Stimulated activated CD4-positive, alpha-beta T cell treated with anti-CD3 and anti-CD28 coated beads, Interleukin-12 subunit alpha, Interleukin-12 subunit beta, amount 100 ng/mL, for 4 hours (primary cell): ENCODE data around the gene ATXN1.
A peak's percentile ranks its signal among the peaks of the same experiment; 100 is the strongest.
"Not testable (repeated sequence)": the region's sequence is repeated elsewhere in the genome, so short reads cannot be mapped to it uniquely, and the experiment has no call there.

Experiments
- DNase-seq: peaks from one replicate; pipeline ENCODE4 v3.0.0-alpha.2; 2020

Gene ATXN1

GRCh38 chr6:16760516-16761470 is at the start of gene ATXN1:
Gene ATXN1 (minus strand): TSS chr6:16761460.
- peak; percentile 36 for DNase-seq

GRCh38 chr6:16810411-16810810 is 49.2 kb upstream of the ATXN1 start:
- no peak for DNase-seq

GRCh38 chr6:16809753-16810358 is 48.6 kb upstream of the ATXN1 start:
- DNase-seq: no peak

- DNase-seq: no peak
These were observed 46.7 kb upstream of the ATXN1 start for GRCh38 chr6:16807956-16808355.

GRCh38 chr6:16806363-16806762 is 45.1 kb upstream of the ATXN1 start:
- DNase-seq: no peak

GRCh38 chr6:16805243-16805950 is 44.1 kb upstream of the ATXN1 start:
- no peak for DNase-seq

- no peak for DNase-seq
These were observed 43.4 kb upstream of the ATXN1 start for GRCh38 chr6:16804546-16805242.

- no peak for DNase-seq
These were observed 42.3 kb upstream of the ATXN1 start for GRCh38 chr6:16803294-16804200.

- no peak for DNase-seq
These were observed 40.8 kb upstream of the ATXN1 start for GRCh38 chr6:16802071-16802470.

- DNase-seq: no peak
These were observed 39.7 kb upstream of the ATXN1 start for GRCh38 chr6:16800942-16801341.

GRCh38 chr6:16800341-16800740 is 39.1 kb upstream of the ATXN1 start:
- DNase-seq: no peak

- DNase-seq: no peak
These were observed 38.3 kb upstream of the ATXN1 start for GRCh38 chr6:16799279-16800193.

GRCh38 chr6:16793828-16794412 is 32.7 kb upstream of the ATXN1 start:
- DNase-seq: no peak

GRCh38 chr6:16789329-16790038 is 28.2 kb upstream of the ATXN1 start:
- no peak for DNase-seq

GRCh38 chr6:16787128-16787682 is 25.9 kb upstream of the ATXN1 start:
- no peak for DNase-seq

- DNase-seq: no peak
These were observed 24.2 kb upstream of the ATXN1 start for GRCh38 chr6:16785496-16785895.

GRCh38 chr6:16784957-16785356 is 23.7 kb upstream of the ATXN1 start:
- not testable (repeated sequence) for DNase-seq

GRCh38 chr6:16783952-16784565 is 22.8 kb upstream of the ATXN1 start:
- no peak for DNase-seq

- DNase-seq: no peak
These were observed 22.2 kb upstream of the ATXN1 start for GRCh38 chr6:16783509-16783908.
